Nephron progenitor cell (in vitro differentiated cells): ENCODE data around the gene ZNF835.

Experiments
- DNase-seq: peaks from one replicate; pipeline ENCODE4 v3.0.0; 2021
- H3K27ac Mint-ChIP-seq: 2 replicates; pipeline ENCODE4 v1.8.0; 2021; ENCODE audit warnings: mild to moderate bottlenecking, moderate library complexity, mixed read lengths
- H3K27me3 Mint-ChIP-seq: 2 replicates; pipeline ENCODE4 v1.8.0; 2021; ENCODE audit warnings: mild to moderate bottlenecking, low read depth, mixed read lengths; ENCODE audit not compliant: poor library complexity
- H3K36me3 Mint-ChIP-seq: 2 replicates; pipeline ENCODE4 v1.8.0; 2021; ENCODE audit warnings: low read depth, mixed read lengths
- H3K4me1 Mint-ChIP-seq: 2 replicates; pipeline ENCODE4 v1.8.0; 2021; ENCODE audit warnings: mixed read lengths
- H3K4me3 Mint-ChIP-seq: 2 replicates; pipeline ENCODE4 v1.8.0; 2021; ENCODE audit warnings: mild to moderate bottlenecking, moderate library complexity, mixed read lengths
- H3K9me3 Mint-ChIP-seq: 2 replicates; pipeline ENCODE4 v1.8.0; 2021; ENCODE audit warnings: mild to moderate bottlenecking, moderate library complexity, mixed read lengths
- TF ChIP-seq, protein P1 (sequence below): fragments of 200-600 bp; sonication (generic); IDR thresholded peaks from 2 replicates; pipeline ENCODE4 v1.5.0; 2021; ENCODE audit warnings: antibody characterized with exemption

The ZNF835 gene

DNA sequence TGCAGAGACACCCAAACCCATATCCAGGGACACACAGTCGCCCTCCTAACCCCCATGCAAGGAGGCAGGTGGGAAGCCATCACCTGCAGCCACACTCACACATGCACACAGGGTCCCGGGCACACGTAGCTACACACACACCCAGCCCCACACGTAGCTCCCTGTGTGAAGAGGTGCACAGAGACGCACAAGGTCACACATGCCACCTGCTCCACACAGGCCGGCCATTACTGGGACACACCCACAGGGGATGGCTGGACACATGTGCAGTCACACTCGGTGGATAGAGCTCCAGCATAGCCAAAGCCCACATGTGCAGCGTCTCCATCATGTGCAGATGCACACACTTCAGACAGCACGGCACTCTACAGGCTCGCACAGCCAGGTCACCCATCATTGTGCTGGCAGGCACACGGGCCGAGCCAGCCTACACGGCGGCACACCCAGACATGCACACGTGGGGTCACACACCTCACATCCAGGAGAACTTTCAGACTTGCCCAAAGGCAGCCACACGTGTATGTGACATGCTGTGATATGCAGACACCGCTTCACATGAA lies 1.1 kb downstream of the ZNF835 start:
- TF ChIP-seq, protein P1, sequence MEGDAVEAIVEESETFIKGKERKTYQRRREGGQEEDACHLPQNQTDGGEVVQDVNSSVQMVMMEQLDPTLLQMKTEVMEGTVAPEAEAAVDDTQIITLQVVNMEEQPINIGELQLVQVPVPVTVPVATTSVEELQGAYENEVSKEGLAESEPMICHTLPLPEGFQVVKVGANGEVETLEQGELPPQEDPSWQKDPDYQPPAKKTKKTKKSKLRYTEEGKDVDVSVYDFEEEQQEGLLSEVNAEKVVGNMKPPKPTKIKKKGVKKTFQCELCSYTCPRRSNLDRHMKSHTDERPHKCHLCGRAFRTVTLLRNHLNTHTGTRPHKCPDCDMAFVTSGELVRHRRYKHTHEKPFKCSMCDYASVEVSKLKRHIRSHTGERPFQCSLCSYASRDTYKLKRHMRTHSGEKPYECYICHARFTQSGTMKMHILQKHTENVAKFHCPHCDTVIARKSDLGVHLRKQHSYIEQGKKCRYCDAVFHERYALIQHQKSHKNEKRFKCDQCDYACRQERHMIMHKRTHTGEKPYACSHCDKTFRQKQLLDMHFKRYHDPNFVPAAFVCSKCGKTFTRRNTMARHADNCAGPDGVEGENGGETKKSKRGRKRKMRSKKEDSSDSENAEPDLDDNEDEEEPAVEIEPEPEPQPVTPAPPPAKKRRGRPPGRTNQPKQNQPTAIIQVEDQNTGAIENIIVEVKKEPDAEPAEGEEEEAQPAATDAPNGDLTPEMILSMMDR = no peak
- no peak for DNase-seq
- H3K4me1 Mint-ChIP-seq = no peaks in the 10 kb centered on the region
- peaks cover 87% of the 10 kb centered on the region for H3K9me3 Mint-ChIP-seq
- no peaks in the 10 kb centered on the region for H3K36me3 Mint-ChIP-seq
- no peak overlapping the region for H3K4me3 Mint-ChIP-seq
- no peaks in the 10 kb centered on the region for H3K27me3 Mint-ChIP-seq
- H3K27ac Mint-ChIP-seq = no peak overlapping the region

DNA sequence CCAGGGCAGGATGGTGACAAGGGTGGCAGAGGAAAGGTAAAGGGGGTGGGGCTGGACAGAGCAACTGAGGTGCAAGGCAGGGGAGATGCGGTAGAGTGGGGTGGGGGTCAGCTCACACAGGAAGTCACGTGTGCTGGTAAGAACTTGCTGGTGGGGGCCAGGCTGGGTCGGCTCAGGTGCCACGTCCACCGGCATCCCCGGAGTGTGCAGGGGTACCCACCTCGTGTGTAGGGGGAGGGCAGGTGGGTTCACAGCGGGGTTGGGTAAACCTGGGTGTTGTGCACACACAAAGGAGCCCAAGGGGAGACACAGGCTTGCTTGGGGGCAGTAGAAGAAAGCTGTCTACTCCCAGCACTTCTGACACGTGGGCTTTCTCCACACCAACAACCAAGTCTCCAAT lies 2.9 kb downstream of the ZNF835 start:
- Mint-ChIP-seq H3K4me3 (no peak overlapping the region), H3K4me1 (no peaks in the 10 kb centered on the region), H3K27me3 (no peaks in the 10 kb centered on the region), H3K27ac (no peak overlapping the region), H3K9me3 (peaks cover 85% of the 10 kb centered on the region), H3K36me3 (no peaks in the 10 kb centered on the region)
- no peak for DNase-seq
- TF ChIP-seq, protein P1 = no peak

GRCh38 chr19:56667311-56667870 lies 4.2 kb downstream of the ZNF835 start:
- H3K27me3 Mint-ChIP-seq = no peaks in the 10 kb centered on the region
- no peak for DNase-seq
- H3K27ac Mint-ChIP-seq = no peak overlapping the region
- H3K4me3 Mint-ChIP-seq = no peak overlapping the region
- H3K9me3 Mint-ChIP-seq = peaks cover 85% of the 10 kb centered on the region
- TF ChIP-seq, protein P1 = no peak
- no peaks in the 10 kb centered on the region for H3K4me1 Mint-ChIP-seq
- H3K36me3 Mint-ChIP-seq = no peaks in the 10 kb centered on the region

- TF ChIP-seq, protein P1 = no peak
- Mint-ChIP-seq H3K4me1 (no peaks in the 10 kb centered on the region), H3K9me3 (peaks cover 92% of the 10 kb centered on the region), H3K27me3 (no peaks in the 10 kb centered on the region), H3K36me3 (no peaks in the 10 kb centered on the region), H3K27ac (no peak overlapping the region), H3K4me3 (no peak overlapping the region)
- DNase-seq = no peak
These were observed 7.0 kb downstream of the ZNF835 start for GRCh38 chr19:56664511-56664910.

- H3K36me3 Mint-ChIP-seq = no peaks in the 10 kb centered on the region
- peaks cover 95% of the 10 kb centered on the region for H3K9me3 Mint-ChIP-seq
- no peak for DNase-seq
- TF ChIP-seq, protein P1 = no peak
- peaks cover 4% of the 10 kb centered on the region for H3K27me3 Mint-ChIP-seq
- H3K27ac Mint-ChIP-seq = no peak overlapping the region
- no peak overlapping the region for H3K4me3 Mint-ChIP-seq
- no peaks in the 10 kb centered on the region for H3K4me1 Mint-ChIP-seq
These were observed 7.5 kb downstream of the ZNF835 start for GRCh38 chr19:56663931-56664500.

DNA sequence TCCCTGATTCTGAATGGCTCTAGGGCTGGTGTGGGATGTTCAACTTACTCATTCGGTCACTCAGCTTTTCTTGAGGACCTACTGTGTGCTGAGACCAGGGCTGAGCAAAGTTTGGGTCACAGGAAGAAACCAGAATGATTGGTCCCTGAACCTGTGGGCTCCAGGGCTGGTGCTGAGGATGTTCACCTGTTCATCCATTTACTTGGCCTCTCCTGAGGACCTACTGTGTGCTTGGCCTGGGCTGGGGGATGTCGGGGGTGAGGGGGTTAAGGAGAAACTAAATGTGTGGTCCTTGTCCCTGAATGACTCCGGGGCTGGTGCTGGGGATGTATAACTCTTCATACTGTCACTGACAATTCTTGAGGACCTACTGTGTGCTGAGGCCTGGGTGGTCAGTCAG lies 10.3 kb downstream of the ZNF835 start:
- DNase-seq = no peak
- H3K4me1 Mint-ChIP-seq = no peaks in the 10 kb centered on the region
- H3K36me3 Mint-ChIP-seq = no peaks in the 10 kb centered on the region
- no peak overlapping the region for H3K27ac Mint-ChIP-seq
- H3K27me3 Mint-ChIP-seq = peaks cover 4% of the 10 kb centered on the region
- no peak overlapping the region for H3K4me3 Mint-ChIP-seq
- H3K9me3 Mint-ChIP-seq = peaks cover 91% of the 10 kb centered on the region
- TF ChIP-seq, protein P1 = no peak
